ENCODE data around the gene CD53.

The CD53 gene

DNA sequence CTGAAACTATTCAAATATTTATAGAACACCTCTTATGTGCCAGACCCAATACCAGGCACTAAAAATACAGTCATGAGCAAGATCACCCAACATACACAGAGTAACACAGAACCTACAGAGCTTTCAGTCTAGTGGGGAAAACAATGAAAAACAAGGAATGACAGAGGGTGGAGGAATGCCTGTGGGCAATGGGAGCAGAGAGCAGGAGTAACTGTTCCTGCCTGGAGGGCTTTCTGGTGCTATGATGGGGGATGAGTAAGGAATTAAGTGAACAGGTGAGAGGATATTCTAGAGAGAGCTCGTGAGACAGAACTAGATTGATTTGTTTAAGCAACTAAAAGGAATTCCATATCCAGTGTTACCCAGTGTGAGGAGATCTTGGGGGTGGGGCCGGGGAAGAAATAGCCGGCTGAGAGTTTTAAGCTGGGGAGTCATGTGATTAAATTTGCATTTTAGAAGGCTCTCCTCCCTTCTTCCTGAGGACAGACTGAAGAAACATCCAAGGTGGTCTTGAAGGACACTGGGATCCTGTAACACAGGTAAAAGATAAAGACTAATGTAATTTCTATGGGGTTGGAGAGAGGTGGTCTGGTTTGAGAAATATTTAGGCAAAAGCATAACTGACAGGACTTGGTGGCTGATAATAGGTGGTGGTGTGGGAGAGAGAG, 2.1 kb upstream of the CD53 start:
- TF ChIP-seq, protein P1, sequence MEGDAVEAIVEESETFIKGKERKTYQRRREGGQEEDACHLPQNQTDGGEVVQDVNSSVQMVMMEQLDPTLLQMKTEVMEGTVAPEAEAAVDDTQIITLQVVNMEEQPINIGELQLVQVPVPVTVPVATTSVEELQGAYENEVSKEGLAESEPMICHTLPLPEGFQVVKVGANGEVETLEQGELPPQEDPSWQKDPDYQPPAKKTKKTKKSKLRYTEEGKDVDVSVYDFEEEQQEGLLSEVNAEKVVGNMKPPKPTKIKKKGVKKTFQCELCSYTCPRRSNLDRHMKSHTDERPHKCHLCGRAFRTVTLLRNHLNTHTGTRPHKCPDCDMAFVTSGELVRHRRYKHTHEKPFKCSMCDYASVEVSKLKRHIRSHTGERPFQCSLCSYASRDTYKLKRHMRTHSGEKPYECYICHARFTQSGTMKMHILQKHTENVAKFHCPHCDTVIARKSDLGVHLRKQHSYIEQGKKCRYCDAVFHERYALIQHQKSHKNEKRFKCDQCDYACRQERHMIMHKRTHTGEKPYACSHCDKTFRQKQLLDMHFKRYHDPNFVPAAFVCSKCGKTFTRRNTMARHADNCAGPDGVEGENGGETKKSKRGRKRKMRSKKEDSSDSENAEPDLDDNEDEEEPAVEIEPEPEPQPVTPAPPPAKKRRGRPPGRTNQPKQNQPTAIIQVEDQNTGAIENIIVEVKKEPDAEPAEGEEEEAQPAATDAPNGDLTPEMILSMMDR (IDR thresholded peaks at IDR 0.05; ENCODE audit: borderline replicate concordance, insufficient read depth, low read depth, low read length): no peak
- H3K4me3 ChIP-seq (ENCODE audit: low read depth, low read length): peak overlapping the region; percentile 74

GRCh38 chr1:110872366-110872744, 593 bp upstream of the CD53 start:
- H3K4me3 ChIP-seq (ENCODE audit: low read depth, low read length): peak overlapping the region; percentile 74
- TF ChIP-seq, protein P1 (IDR thresholded peaks at IDR 0.05; ENCODE audit: borderline replicate concordance, insufficient read depth, low read depth, low read length): no peak

GRCh38 chr1:110873856-110874255, 908 bp downstream of the CD53 start:
- H3K4me3 ChIP-seq (ENCODE audit: low read depth, low read length): peak overlapping the region; percentile 74
- TF ChIP-seq, protein P1 (IDR thresholded peaks at IDR 0.05; ENCODE audit: borderline replicate concordance, insufficient read depth, low read depth, low read length): no peak

- TF ChIP-seq, protein P1 (IDR thresholded peaks at IDR 0.05; ENCODE audit: borderline replicate concordance, insufficient read depth, low read depth, low read length): no peak
- H3K4me3 ChIP-seq (ENCODE audit: low read depth, low read length): peak overlapping the region; percentile 74
These were observed 1.6 kb downstream of the CD53 start for GRCh38 chr1:110874324-110875215.

DNA sequence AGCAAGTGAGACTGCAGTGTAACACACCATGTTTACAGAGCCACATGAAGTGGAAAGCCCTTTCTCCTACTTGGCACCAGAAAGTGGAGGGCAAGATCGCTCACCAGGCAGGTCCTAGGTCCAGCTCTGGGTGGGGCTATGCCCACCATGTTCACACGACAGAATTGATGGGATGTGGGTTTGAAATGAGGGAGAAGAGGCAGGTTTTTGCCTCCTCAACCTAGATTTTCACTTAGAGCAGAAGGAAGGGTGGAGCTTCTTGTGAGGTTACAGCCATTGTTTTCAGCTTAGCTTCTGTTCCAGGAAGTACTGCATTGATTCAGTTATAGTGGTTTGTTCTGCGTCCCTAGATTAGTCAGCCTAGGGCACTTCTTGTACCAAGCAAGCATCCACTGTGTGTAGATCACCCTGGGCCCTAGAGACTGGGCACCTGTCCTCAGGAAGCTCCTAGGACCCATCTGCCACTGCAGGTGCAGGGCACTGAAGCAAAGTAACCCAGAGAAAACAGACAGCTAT, 2.3 kb downstream of the CD53 start:
- peak overlapping the region; percentile 74 for H3K4me3 ChIP-seq (ENCODE audit: low read depth, low read length)
- TF ChIP-seq, protein P1 (IDR thresholded peaks at IDR 0.05; ENCODE audit: borderline replicate concordance, insufficient read depth, low read depth, low read length): no peak

DNA sequence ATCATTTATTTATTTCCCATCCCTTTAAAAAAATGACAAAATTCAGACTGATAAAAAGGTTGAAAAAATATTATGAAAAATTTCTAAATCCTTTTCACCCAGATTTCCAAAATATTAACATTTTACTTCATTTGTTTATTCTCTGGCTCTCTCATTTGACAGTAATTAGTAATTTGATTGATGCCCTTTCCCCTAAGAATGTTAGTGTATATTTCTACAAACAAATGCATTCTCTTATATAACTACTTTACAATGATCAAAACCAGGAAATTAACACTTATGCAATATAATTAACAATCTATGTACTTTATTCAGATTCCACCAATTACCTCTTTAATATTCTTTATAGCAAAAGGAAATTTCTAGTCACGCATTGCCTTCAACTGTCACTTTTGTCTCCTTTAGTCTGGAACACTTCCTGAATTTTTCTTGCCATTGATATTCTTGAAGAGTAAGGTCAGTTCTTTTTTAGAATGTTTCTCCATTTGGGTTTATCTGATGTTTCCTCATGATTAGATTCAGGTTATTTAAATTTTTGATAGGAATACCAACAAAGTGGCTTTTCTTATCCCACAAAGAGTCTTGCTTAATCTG, 3.9 kb downstream of the CD53 start:
- TF ChIP-seq, protein P1 (IDR thresholded peaks at IDR 0.05; ENCODE audit: borderline replicate concordance, insufficient read depth, low read depth, low read length): no peak
- peak overlapping the region; percentile 74 for H3K4me3 ChIP-seq (ENCODE audit: low read depth, low read length)
